DOHH2 (cell line): ENCODE results near the gene UNC50.

Source experiments
- EZH2phosphoT487 ChIP-seq: fragments of 200-600 bp; sonication (generic); IDR thresholded peaks from 2 replicates; pipeline ENCODE4 v1.6.1; 2017; ENCODE audit warnings: borderline replicate concordance, mild to moderate bottlenecking, antibody characterized with exemption, low read length, moderate library complexity, mixed read lengths
- TF ChIP-seq, protein P1 (sequence below): fragments of 200-600 bp; sonication (generic); IDR thresholded peaks from one replicate; pipeline ENCODE4 v1.5.1; 2014; ENCODE audit warnings: antibody characterized with exemption, mild to moderate bottlenecking, low read depth, low read length; ENCODE audit not compliant: poor library complexity, severe bottlenecking

DNA sequence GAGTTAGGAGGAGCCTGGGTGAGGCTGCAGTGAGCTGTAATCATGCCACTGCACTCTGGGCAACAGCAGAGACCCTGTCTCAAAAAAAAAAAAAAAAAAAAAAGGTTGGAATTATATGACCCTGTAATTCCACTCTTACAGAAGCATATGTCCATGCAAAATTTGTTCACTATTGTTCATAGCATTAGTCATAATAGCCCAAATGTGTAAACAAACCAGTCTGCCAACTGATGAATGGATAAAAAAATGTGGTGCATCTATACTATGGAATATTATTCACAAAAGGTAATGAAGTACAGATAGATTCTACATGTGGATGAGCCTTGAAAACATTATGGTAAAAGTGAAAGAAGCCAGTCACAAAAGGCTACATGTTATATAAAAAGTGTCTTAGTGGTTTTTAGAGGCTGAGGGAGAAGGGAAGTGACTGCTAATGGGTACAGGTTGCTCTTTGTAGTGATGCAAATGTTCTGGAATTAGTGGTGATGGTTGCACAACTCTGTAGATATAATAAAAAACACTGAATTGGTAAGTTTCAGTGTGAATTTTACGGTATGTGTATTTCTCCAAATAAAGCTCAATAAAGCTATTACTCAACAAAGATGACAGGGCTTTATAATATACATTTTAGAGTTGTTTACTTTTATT is 9.5 kb upstream of the UNC50 start:
- TF ChIP-seq, protein P1, sequence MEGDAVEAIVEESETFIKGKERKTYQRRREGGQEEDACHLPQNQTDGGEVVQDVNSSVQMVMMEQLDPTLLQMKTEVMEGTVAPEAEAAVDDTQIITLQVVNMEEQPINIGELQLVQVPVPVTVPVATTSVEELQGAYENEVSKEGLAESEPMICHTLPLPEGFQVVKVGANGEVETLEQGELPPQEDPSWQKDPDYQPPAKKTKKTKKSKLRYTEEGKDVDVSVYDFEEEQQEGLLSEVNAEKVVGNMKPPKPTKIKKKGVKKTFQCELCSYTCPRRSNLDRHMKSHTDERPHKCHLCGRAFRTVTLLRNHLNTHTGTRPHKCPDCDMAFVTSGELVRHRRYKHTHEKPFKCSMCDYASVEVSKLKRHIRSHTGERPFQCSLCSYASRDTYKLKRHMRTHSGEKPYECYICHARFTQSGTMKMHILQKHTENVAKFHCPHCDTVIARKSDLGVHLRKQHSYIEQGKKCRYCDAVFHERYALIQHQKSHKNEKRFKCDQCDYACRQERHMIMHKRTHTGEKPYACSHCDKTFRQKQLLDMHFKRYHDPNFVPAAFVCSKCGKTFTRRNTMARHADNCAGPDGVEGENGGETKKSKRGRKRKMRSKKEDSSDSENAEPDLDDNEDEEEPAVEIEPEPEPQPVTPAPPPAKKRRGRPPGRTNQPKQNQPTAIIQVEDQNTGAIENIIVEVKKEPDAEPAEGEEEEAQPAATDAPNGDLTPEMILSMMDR, result no peak
- TF ChIP-seq EZH2phosphoT487, result no peak
